ENCODE results near the gene ANKRD24.
"Not testable (repeated sequence)": the region's sequence is repeated elsewhere in the genome, so short reads cannot be mapped to it uniquely, and the experiment has no call there.

ANKRD24 gene

GRCh38 chr19:4199699-4200293 is 17.3 kb downstream of the ANKRD24 start:
- no peak for DNase-seq

DNA sequence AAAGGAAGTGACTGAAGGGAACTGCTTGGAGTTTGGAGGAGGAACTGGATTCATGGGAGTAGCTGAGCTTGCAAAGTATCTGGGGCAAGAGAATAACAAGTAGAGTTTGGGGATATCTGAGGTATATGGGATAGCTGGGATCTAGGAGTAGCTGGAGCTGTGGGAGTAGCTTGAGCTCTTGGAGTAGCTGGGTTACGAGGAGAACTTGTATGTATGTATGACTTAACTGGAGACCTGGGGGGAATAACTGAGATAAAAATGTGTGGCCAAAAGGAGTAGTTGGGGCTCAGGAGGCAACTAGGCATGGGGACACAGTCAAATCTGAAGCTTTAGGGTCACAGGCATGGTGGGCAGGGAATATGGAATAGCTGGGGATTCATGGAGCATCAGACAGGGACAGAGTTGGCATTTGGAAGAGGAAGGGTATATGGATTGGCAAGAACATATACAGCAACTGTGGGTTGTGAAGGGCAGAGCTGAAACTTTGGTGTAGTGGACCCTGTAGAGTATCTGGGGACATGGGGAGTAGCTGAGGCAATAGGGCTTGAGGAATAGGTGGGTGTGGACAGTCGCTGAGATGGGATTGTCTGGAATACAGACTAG is 18.6 kb downstream of the ANKRD24 start:
- DNase-seq: no peak

DNA sequence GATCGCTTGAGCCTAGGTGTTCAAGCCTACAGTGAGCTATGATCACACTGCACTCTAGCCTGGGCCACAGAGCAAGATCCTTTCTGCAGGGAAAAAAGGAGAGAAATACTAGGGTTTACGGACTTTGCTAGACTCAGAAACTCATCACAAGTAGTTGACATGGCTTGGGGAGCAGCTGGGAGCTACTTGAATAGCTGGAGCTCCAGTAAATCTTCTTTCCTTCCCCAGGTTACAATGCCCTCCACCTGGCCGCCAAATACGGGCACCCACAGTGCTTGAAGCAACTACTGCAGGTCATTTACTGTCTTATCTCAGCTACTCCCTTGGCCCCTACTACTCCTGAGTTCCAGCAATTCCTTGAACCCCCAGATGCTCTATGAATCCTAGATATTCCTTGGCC is 19.3 kb downstream of the ANKRD24 start:
- DNase-seq: no peak

- DNase-seq: no peak
These were observed 24.5 kb downstream of the ANKRD24 start for GRCh38 chr19:4206818-4207484.

GRCh38 chr19:4208385-4209094 is 26.1 kb downstream of the ANKRD24 start:
- DNase-seq: peak; percentile 35

- no peak for DNase-seq
These were observed 27.8 kb downstream of the ANKRD24 start for GRCh38 chr19:4210166-4210731.

DNA sequence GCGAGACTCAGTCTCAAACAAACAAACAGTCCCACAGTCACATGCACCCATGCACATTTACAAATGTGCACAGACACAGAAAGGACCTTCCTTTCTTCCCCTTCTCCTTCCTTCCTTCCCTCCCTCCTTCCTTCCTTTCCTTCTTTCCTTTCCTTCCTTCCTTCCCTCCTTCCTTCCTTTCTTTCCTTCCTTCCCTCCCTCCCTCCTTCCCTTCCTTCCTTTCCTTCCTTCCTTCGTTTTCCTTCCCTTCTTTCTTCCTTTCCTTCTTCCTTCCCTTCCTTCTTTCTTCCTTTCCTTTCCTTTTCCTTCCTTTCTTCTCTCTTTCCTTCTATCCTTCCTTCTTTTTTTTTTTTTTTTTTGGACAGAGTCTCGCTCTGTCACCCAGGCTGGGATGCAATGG is 30.6 kb downstream of the ANKRD24 start:
- DNase-seq: no peak

DNA sequence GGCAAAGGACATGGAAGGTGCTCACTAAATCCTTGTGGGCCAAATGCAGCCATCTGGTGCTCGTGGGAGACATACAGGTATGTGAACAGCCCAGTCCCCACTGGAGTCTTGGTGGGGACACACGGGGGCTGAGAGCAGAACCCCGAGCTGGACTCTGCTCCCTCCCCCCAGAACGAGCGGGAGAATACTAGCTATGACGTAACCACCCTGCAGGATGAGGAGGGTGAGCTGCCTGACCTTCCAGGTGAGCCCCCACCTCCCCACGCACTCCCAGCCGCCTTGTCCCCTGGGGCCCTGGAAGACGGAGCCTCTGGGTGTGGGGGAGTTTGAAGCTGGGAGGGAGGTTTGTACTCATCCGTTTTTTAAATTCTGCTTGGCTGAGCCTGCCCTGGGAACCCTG is 33.3 kb downstream of the ANKRD24 start:
- no peak for DNase-seq

DNA sequence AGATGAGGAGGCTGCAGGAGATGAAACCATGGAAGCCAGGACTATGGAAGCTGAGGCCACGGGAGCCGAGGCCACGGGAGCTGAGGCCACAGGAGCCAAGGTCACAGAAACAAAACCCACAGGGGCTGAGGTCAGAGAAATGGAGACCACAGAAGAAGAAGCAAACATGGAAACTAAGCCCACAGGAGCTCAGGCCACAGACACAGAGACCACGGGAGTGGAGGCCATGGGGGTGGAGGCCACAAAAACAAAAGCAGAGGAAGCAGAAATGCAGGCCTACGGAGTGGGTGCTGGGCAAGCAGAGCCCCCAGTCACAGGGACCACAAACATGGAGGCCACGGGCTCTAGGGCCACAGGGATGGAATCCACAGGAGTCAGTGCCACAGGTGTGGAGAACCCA is 34.4 kb downstream of the ANKRD24 start:
- DNase-seq: no peak

- DNase-seq: no peak
These were observed 35.2 kb downstream of the ANKRD24 start for GRCh38 chr19:4217429-4218264.

DNA sequence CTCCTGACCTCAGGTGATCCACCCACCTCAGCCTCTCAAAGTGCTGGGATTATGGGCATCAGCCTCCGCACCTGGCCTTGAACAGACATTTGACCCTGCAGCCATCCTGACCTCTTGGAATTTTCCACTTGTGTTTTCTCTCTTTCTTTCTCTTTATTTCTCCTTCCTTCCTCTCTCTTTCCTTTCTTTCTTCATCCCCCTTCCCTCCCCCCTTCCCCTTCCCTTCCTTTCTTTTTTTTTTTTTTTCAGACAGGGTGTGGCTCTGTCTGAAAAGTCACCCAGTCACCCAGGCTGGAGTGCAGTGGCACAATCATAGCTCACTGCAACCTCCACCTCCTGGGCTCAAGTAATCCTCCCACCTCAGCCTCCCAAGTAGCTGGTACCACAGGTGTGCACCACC is 36.0 kb downstream of the ANKRD24 start:
- not testable (repeated sequence) for DNase-seq

DNA sequence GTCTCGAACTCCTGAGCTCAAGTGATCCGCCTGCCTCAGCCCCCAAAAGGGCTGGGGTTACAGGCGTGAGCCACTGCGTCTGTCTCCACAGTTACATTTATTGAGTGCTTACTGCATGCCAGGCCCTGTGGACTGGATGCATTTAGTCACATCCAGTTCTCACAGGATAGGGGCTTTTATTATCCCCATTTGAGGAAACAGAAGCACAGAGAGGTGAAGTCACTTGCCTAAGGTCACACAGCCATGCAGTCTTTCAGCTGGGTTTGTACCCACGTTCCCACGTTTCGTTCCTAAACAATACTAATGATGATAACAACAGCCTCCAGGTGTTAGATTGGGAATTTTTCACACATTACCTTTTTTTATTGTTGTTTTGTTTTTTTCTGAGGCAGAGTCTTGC is 37.7 kb downstream of the ANKRD24 start:
- no peak for DNase-seq

DNA sequence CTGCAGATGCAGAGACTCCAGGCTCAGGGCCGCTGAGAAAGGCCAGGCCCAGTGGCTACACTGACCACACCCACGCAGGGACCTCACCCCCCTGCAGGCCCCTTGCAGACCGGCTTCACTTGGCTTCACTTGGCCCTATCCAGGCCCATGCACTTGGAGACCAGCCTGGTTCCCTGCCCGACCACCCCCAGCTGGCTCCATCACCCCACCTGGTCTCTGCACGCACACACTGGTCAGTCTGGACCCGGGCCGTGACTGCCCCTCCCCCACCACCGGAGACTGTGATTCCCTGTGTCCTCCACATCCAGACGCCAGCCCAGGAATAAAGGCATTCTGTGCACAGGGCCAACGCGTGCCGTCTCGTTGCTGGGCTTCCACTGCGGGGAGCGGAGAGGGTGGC is 42.0 kb downstream of the ANKRD24 start:
- no peak for DNase-seq

DNA sequence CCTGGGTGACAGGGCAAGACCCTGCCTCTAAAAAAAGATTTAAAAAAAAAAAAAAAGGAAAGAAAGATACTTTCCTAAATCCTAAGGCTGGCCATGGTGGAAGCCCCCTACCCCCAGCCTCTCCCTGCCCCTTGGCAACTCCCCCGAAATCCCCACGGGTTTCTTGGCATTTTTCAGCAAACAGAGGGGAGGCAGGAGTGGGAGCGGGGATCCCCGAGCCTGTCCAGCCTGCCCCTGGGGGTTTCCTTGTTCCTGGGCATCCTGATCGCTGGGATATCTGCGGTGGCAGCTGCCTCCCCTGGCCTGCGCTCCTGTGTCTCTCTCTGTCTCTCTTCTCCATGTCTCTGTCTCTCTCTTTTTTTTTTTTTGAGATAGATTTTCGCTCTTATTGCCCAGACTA is 43.4 kb downstream of the ANKRD24 start:
- DNase-seq: no peak

DNA sequence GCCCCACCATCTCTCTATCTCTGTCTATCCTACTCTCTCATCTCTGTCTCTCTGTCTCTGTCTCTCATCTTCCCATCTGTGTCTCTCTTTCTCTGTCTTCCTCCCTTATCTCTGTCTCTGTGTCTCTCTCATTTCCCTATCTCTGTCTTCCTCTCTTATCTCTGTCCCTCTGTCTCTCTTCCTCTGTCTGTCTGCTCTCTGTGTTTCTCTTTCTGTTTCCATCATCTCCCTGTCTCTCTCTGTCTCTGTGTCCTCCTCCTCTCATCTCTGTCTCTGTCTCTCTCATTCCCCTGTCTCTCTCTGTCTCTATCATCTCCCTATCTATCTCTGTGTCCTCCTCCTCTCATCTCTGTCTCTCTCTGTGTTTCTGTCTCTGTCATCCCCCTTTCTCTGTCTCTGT is 45.3 kb downstream of the ANKRD24 start:
- no peak for DNase-seq

- DNase-seq: no peak
These were observed 46.3 kb downstream of the ANKRD24 start for GRCh38 chr19:4228765-4229178.

DNA sequence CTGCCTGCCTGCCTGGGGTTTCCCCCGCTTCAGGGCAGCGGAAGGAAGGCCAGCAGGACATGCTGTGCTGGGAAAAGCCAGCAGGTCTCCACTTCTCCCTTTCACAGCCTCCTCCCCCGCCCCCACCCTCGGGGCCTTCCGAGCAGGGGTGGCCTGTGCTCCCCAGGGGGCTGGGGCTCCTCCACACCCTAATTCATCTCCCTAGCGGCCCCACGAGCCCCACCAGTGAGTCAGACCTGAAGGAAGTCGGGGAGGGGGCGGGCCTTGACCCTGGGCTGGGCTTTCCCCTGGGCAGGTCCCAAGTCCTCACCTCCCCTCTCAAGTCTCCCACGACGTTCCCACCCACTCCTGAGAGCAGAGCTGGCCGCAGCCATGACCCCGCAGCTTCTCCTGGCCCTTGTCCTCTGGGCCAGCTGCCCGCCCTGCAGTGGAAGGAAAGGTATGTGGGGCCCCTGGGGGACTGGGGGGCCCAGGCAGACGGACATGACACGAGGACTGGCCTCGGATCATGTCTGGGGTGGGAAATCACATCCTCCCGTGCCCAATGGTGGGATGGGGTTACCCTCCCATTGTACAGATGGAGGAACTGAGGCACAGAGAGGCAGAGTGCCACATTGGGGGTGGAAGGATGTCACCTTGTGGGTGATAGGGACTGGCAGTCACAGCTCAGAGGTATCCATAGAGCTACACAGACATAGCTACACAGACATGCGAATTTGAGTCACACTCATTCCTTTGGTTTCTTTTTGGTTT is 46.9 kb downstream of the ANKRD24 start, which contains the start of gene EBI3:
TSS of gene EBI3 (plus strand) at position 345 of the 753 bp plus-strand sequence. CDS start at position 373, 28 bp downstream.
- no peak for DNase-seq

GRCh38 chr19:4230237-4230636 is 47.7 kb downstream of the ANKRD24 start:
- DNase-seq: not testable (repeated sequence)

- not testable (repeated sequence) for DNase-seq
These were observed 49.0 kb downstream of the ANKRD24 start for GRCh38 chr19:4231521-4231920.

DNA sequence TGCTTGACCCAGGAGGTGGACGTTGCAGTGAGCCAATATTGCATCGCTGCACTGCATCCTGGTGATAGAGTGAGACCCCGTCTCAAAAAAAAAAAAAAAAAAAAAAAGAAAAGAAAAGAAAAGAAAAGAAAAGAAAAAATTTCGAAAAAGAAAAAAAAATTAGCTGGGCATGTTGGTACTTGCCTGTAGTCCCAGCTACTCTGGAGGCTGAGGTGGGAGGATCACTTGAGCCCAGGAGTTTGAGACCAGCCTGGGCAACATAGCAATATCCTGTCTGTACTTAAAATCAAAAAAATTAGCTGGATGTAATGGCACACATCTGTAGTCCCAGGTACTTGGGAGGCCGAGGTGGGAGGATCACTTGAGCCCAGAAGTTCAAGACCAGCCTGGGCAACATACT is 49.6 kb downstream of the ANKRD24 start:
- not testable (repeated sequence) for DNase-seq

- DNase-seq: no peak
These were observed 50.3 kb downstream of the ANKRD24 start for GRCh38 chr19:4232614-4233281.
